HG02870 (cell line): ENCODE measurements around the gene MAP4K4.

Source experiments
- ATAC-seq: cut with Tn5 transposase; IDR thresholded peaks from one replicate; pipeline ENCODE4 v1.9.1; 2021; ENCODE audit warnings: mild to moderate bottlenecking, moderate library complexity; ENCODE audit not compliant: unreplicated experiment

MAP4K4 gene

DNA sequence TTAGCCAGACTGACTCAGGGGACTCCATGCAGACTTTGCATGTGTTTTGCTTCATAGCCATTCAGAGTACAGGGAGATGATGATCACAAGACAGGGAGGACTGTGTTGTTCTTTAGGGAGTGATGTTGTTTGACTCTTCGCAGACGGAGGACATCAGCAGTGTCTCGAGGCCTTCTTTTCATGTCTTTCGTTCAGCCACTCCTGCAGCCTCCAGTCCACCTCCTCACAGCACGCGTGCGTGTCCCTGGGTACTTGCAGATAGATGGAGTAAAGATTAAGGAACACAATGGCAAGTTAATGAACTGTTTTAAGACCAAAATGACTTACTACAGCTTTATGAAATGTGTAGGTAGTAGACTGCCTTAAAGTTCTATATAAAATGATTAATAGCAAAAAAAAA lies 114.7 kb downstream of the MAP4K4 start:
- no peak for ATAC-seq

DNA sequence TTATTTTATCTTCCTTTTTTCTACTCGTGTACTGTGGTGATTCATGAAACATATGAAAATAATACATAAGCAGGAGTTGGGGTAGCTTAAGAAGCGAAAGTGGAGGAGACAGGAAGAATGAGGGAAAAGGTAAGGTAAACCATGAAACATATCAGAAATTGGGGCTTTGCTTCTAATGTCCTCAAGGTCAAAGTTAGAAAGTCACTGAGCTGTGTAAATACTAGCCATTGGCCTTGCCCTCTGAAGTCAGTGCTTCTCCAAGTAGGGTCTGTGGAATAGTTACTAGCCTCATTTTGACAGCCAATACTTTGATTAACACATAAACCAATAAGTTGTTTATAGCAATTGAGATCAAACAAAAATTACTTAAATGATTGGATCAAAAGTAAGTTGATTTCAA lies 117.2 kb downstream of the MAP4K4 start:
- ATAC-seq = no peak

GRCh38 chr2:101815154-101815553 lies 117.6 kb downstream of the MAP4K4 start:
- ATAC-seq = no peak

- no peak for ATAC-seq
These were observed 118.4 kb downstream of the MAP4K4 start for GRCh38 chr2:101815739-101816391.

- ATAC-seq = no peak
These were observed 119.1 kb downstream of the MAP4K4 start for GRCh38 chr2:101816598-101816997.

DNA sequence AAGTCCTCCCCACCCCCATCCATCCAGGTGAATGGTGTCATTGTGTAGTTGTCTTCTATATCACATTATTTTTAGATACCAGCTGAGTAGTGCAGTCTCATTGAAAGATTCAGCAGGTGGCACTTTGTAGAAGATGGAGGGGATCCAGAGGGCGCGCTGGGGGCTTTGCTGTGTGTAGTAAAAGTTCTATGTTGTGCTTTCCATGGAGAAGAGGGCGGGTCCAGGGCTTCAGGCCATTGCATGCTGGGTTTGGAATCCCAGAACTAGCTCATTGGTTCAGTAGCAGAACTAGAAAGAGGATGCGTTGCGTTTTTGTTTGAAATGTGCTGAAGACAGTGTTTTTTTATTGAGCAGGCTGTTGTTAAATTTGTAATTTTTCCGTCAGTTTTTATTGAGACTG lies 120.0 kb downstream of the MAP4K4 start:
- no peak for ATAC-seq

DNA sequence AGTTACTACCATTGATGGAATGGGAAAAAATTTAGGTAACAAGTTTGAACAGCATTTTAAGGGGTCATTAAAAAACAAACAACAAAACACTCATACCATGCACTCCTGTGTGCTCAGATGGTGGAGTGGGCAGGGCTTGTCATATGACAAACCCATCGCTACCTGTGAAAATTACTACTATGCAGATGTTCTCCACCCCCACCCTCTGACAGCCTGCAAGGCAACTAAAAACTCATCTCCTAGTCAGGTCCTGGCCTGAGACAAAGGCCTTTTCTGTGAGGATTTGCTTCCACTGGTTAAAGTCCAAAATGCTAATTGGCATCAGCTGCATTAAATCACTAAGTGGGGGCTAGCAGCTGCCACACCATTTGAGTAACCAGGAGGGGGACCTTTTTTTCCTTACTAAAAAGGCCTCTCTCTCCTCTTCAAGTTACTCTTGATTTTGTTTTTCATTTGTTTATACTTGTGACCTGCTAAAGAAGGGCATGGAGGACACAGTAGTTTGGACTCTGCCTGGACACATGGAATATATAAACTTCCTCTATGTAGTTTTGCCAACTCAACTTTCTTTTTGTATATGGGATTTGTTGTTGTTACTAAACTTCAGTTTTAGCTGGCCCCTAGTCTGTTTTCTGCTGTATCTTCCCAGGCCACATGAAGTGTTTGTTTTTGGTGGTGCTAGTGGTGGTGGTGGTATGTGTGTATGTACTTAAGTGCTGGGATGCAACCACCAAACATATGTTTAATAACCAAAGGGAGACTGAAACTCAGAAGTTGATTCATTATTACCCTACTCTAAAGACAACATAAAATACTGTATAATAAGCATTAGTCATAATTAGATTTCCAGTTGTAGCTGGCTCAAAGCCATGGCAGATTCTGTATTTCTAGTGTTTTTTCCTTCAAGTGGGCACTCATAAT lies 121.3 kb downstream of the MAP4K4 start:
- ATAC-seq = no peak

DNA sequence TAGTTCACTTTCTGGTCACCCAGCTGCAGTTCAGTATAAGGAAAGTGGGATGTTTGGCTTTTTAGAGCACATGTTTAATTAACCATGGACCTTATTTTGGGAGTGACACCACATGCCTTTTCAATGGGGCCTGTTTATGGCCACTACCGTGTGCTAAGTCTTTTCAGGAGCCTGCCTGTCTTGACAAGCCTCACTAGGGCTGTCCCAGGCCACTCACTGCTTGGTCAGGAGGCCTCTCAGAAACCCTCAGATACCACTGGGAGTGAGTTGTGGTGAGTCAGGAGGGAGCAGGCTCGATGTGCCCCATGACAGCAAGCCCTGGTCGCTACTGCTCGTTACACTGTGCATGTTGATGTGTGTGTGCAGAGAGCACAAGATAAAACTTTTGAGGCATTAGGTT lies 123.0 kb downstream of the MAP4K4 start:
- no peak for ATAC-seq

- no peak for ATAC-seq
These were observed 123.7 kb downstream of the MAP4K4 start for GRCh38 chr2:101821059-101821805.

- no peak for ATAC-seq
These were observed 124.4 kb downstream of the MAP4K4 start for GRCh38 chr2:101821828-101822458.

GRCh38 chr2:101823347-101823791 lies 125.9 kb downstream of the MAP4K4 start:
- ATAC-seq = peak; percentile 69

GRCh38 chr2:101823859-101824258 lies 126.4 kb downstream of the MAP4K4 start:
- no peak for ATAC-seq

DNA sequence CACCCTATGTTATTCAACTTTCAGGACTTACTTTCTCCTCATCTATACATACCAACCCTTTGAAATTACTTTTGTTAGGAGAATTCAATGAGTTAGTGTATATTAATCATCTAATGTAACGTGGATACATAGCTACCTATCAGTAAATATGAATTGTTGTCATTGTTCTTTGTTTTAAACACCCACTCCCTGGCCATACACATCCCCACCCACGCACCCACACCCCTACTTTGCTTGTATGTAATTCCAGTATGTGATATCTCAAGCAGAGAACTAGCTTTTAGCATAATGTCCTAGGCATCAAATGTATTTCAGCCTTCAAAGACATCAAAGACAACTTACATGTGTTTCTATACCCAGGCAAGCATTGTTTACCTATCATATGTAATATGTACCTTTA lies 129.2 kb downstream of the MAP4K4 start:
- ATAC-seq = no peak

DNA sequence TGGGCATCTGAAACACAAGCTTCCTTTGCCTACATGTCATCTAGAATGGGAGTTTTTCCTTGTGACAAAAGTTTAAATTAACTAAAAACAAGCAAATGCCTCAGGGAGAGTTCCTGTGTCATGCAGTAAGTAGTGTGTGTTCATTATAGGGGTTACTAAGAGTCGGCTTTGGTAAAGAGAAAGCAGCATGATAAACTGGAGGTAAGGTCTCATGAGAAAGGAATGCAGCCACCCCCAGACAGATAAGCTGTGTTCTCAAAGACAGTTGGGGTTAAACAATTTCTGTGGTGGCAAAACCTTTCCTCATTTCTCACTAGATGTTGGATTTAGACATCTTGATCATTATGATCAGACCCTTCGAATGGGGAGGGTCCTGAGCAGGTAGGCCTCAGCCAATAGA lies 129.7 kb downstream of the MAP4K4 start:
- no peak for ATAC-seq

GRCh38 chr2:101828257-101828656 lies 130.8 kb downstream of the MAP4K4 start:
- ATAC-seq = no peak

- ATAC-seq = no peak
These were observed 131.3 kb downstream of the MAP4K4 start for GRCh38 chr2:101828673-101829334.

DNA sequence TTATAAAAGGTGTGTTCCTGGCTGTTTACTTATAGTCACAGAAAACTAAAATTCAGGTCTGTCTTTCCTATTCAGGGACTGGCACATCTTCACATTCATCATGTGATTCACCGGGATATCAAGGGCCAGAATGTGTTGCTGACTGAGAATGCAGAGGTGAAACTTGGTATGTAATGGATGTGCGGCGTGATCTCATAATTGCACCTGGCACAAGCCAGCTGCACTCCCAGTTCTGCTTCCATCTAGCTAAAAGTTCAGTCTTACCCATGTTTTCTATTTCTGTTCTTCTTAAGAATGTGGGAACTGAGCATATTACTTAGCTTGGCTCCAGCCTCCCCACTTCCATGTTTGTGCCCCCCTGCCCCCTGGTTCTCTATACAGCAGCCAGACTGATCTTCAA lies 131.9 kb downstream of the MAP4K4 start:
- ATAC-seq = no peak

- no peak for ATAC-seq
These were observed 132.6 kb downstream of the MAP4K4 start for GRCh38 chr2:101830146-101830545.

DNA sequence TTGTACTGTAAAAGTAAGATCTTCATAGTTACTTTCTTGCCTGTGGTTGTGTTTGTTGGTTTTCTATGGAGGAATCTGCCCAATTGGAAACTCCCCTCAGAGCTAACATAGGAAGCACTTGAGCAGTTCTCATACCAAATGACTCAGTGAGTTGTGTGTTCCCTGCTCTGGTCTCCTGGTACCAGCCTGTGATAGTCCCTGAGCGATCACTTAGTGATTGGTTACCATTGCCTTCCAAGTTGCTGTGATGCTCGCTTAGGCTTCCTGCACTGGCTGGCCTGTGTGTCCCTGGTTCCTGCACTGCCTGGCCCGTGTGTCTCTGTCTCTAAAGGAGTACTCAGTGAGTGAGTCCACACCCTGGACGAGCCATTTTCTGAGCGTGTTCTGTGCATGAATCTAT lies 133.0 kb downstream of the MAP4K4 start:
- peak; percentile 68 for ATAC-seq

GRCh38 chr2:101831351-101831865 lies 133.9 kb downstream of the MAP4K4 start:
- ATAC-seq = peak; percentile 53
